NCI-H446 treated with DMSO at 0.1 percent for 48 hours (cell line): ENCODE data around the gene SIT1.
"Not testable (repeated sequence)": the region's sequence is repeated elsewhere in the genome, so short reads cannot be mapped to it uniquely, and the experiment has no call there.

Source experiments
- DNase-seq: peaks from one replicate; lab custom pipeline; 2025; lab: John Stamatoyannopoulos, UW

SIT1 gene

GRCh38 chr9:35637427-35637955, 13.2 kb downstream of the SIT1 start:
- not testable (repeated sequence) for DNase-seq

- DNase-seq = not testable (repeated sequence)
Observed at GRCh38 chr9:35636877-35637246, 13.9 kb downstream of the SIT1 start.

- no peak for DNase-seq
Observed at GRCh38 chr9:35636135-35636876, 14.4 kb downstream of the SIT1 start.

- DNase-seq = no peak
Observed at GRCh38 chr9:35635730-35636129, 15.0 kb downstream of the SIT1 start.

GRCh38 chr9:35629597-35629996, 21.1 kb downstream of the SIT1 start:
- DNase-seq = no peak

GRCh38 chr9:35628389-35628991, 22.2 kb downstream of the SIT1 start:
- DNase-seq = no peak

- DNase-seq = no peak
Observed at GRCh38 chr9:35627575-35627974, 23.2 kb downstream of the SIT1 start.

GRCh38 chr9:35619800-35620158, 31.0 kb downstream of the SIT1 start:
- no peak for DNase-seq

GRCh38 chr9:35618854-35619799, 31.6 kb downstream of the SIT1 start:
- no peak for DNase-seq

GRCh38 chr9:35618325-35618727, 32.4 kb downstream of the SIT1 start, which contains the start of gene CD72:
Gene CD72 (minus strand): TSS chr9:35618413. CDS start chr9:35618303, 110 bp downstream.
- DNase-seq = no peak

GRCh38 chr9:35617548-35617947, 33.2 kb downstream of the SIT1 start:
- DNase-seq = no peak

GRCh38 chr9:35616681-35617459, 33.9 kb downstream of the SIT1 start:
- no peak for DNase-seq

- no peak for DNase-seq
Observed at GRCh38 chr9:35615981-35616680, 34.6 kb downstream of the SIT1 start.

GRCh38 chr9:35612843-35613242, 37.9 kb downstream of the SIT1 start:
- no peak for DNase-seq

- DNase-seq = not testable (repeated sequence)
Observed at GRCh38 chr9:35612066-35612465, 38.7 kb downstream of the SIT1 start.

- no peak for DNase-seq
Observed at GRCh38 chr9:35611230-35611797, 39.4 kb downstream of the SIT1 start.

GRCh38 chr9:35609820-35610163, 40.9 kb downstream of the SIT1 start:
- no peak for DNase-seq

GRCh38 chr9:35609001-35609819, 41.5 kb downstream of the SIT1 start:
- no peak for DNase-seq

- DNase-seq = no peak
Observed at GRCh38 chr9:35608221-35608620, 42.5 kb downstream of the SIT1 start.

GRCh38 chr9:35606726-35607125, 44.0 kb downstream of the SIT1 start:
- no peak for DNase-seq
